ENCODE data around the gene MBOAT7. TPM values are rescaled to one million over a fixed set of nuclear protein-coding genes. Genes with fewer than 3 reads are reported as not detected.
"Not testable (repeated sequence)": the region's sequence is repeated elsewhere in the genome, so short reads cannot be mapped to it uniquely, and the experiment has no call there.

MBOAT7 gene
- total RNA-seq, 2 experiments from 2014 or later = 56.0 to 61.0 TPM

GRCh38 chr19:54218960-54219661 lies 29.7 kb upstream of the MBOAT7 start:
- peaks cover 10% of the 10 kb centered on the region for H3K4me1 Mint-ChIP-seq
- CTCF ChIA-PET = no interaction called here
- no peak overlapping the region for H3K4me3 Mint-ChIP-seq
- H3K27ac Mint-ChIP-seq = no peak overlapping the region
- peaks cover 3% of the 10 kb centered on the region for H3K27me3 Mint-ChIP-seq
- no peaks in the 10 kb centered on the region for H3K9me3 Mint-ChIP-seq
- POLR2A ChIA-PET = no interaction called here
- DNase-seq = no peak
- H3K36me3 Mint-ChIP-seq (ENCODE audit: low read depth) = no peaks in the 10 kb centered on the region

GRCh38 chr19:54218259-54218658 lies 28.9 kb upstream of the MBOAT7 start:
- no peaks in the 10 kb centered on the region for H3K27me3 Mint-ChIP-seq
- peaks cover 8% of the 10 kb centered on the region for H3K4me1 Mint-ChIP-seq
- ChIA-PET CTCF (no interaction called here), POLR2A (no interaction called here)
- H3K27ac Mint-ChIP-seq = no peak overlapping the region
- H3K4me3 Mint-ChIP-seq = no peak overlapping the region
- H3K36me3 Mint-ChIP-seq (ENCODE audit: low read depth) = no peaks in the 10 kb centered on the region
- no peaks in the 10 kb centered on the region for H3K9me3 Mint-ChIP-seq
- no peak for DNase-seq

GRCh38 chr19:54217517-54218247 lies 28.3 kb upstream of the MBOAT7 start:
- H3K27ac Mint-ChIP-seq; H3K36me3 Mint-ChIP-seq (ENCODE audit: low read depth); H3K9me3 Mint-ChIP-seq; CTCF ChIA-PET; H3K4me1 Mint-ChIP-seq; H3K4me3 Mint-ChIP-seq; DNase-seq; H3K27me3 Mint-ChIP-seq; POLR2A ChIA-PET: not testable (repeated sequence)

- no peak overlapping the region for H3K27ac Mint-ChIP-seq
- H3K27me3 Mint-ChIP-seq = no peaks in the 10 kb centered on the region
- no peaks in the 10 kb centered on the region for H3K36me3 Mint-ChIP-seq (ENCODE audit: low read depth)
- ChIA-PET CTCF (no interaction called here), POLR2A (no interaction called here)
- peaks cover 2% of the 10 kb centered on the region for H3K4me1 Mint-ChIP-seq
- H3K9me3 Mint-ChIP-seq = no peaks in the 10 kb centered on the region
- no peak for DNase-seq
- H3K4me3 Mint-ChIP-seq = no peak overlapping the region
These were observed 27.5 kb upstream of the MBOAT7 start for GRCh38 chr19:54216869-54217268.

- H3K4me3 Mint-ChIP-seq, DNase-seq, H3K27me3 Mint-ChIP-seq, CTCF ChIA-PET, POLR2A ChIA-PET, H3K9me3 Mint-ChIP-seq, H3K27ac Mint-ChIP-seq: not testable (repeated sequence)
- H3K4me1 Mint-ChIP-seq = peaks cover 20% of the 10 kb centered on the region
- H3K36me3 Mint-ChIP-seq (ENCODE audit: low read depth) = peaks cover 11% of the 10 kb centered on the region
These were observed 25.4 kb upstream of the MBOAT7 start for GRCh38 chr19:54214734-54215133.

- Mint-ChIP-seq H3K4me1 (peaks cover 25% of the 10 kb centered on the region), H3K36me3 (ENCODE audit: low read depth) (peaks cover 11% of the 10 kb centered on the region)
- H3K27ac Mint-ChIP-seq, H3K4me3 Mint-ChIP-seq, H3K9me3 Mint-ChIP-seq, DNase-seq, H3K27me3 Mint-ChIP-seq, POLR2A ChIA-PET, CTCF ChIA-PET: not testable (repeated sequence)
These were observed 24.8 kb upstream of the MBOAT7 start for GRCh38 chr19:54214217-54214616.

GRCh38 chr19:54211235-54211634 lies 21.9 kb upstream of the MBOAT7 start:
- Mint-ChIP-seq H3K27ac (peak overlapping the region; percentile 87), H3K36me3 (ENCODE audit: low read depth) (peaks cover 36% of the 10 kb centered on the region), H3K27me3 (no peaks in the 10 kb centered on the region), H3K4me3 (peak overlapping the region; percentile 5), H3K9me3 (no peaks in the 10 kb centered on the region), H3K4me1 (peaks cover 55% of the 10 kb centered on the region)
- POLR2A ChIA-PET = interaction anchor here (1.2 kb wide), 1 partner anchor 11 kb away, joined by 4 read pairs; no protein-coding TSS in a partner anchor
- no peak for DNase-seq
- CTCF ChIA-PET = interaction anchor here (1.0 to 1.6 kb wide), 3 partner anchors 8 to 21 kb away, joined by 3 to 5 read pairs (median 4); partner anchors contain the start of gene RPS9

- POLR2A ChIA-PET = no interaction called here
- DNase-seq = no peak
- Mint-ChIP-seq H3K4me1 (peaks cover 67% of the 10 kb centered on the region), H3K4me3 (peak overlapping the region; percentile 25), H3K36me3 (ENCODE audit: low read depth) (peaks cover 48% of the 10 kb centered on the region), H3K9me3 (no peaks in the 10 kb centered on the region), H3K27ac (peak overlapping the region; percentile 87), H3K27me3 (no peaks in the 10 kb centered on the region)
- CTCF ChIA-PET = interaction anchor here (0.8 to 1.6 kb wide), 2 partner anchors 9 to 56 kb away, joined by 3 to 5 read pairs; partner anchors contain the start of gene RPS9
These were observed 20.6 kb upstream of the MBOAT7 start for GRCh38 chr19:54209811-54210494.

GRCh38 chr19:54209058-54209810 lies 19.9 kb upstream of the MBOAT7 start:
- Mint-ChIP-seq H3K4me1 (peaks cover 75% of the 10 kb centered on the region), H3K27me3 (no peaks in the 10 kb centered on the region), H3K36me3 (ENCODE audit: low read depth) (peaks cover 56% of the 10 kb centered on the region), H3K4me3 (no peak overlapping the region), H3K9me3 (no peaks in the 10 kb centered on the region), H3K27ac (peak overlapping the region; percentile 87)
- CTCF ChIA-PET = no interaction called here
- POLR2A ChIA-PET = no interaction called here
- DNase-seq = no peak

GRCh38 chr19:54208784-54209057 lies 19.3 kb upstream of the MBOAT7 start:
- ChIA-PET CTCF (interaction anchor here (1.0 kb wide), 1 partner anchor 19 kb away, joined by 3 read pairs; the partner anchor contains the start of gene MBOAT7), POLR2A (interaction anchor here (0.6 kb wide), 1 partner anchor 1236 kb away, joined by 4 read pairs; no protein-coding TSS in a partner anchor)
- Mint-ChIP-seq H3K4me3 (no peak overlapping the region), H3K9me3 (no peaks in the 10 kb centered on the region), H3K27ac (no peak overlapping the region), H3K4me1 (peaks cover 78% of the 10 kb centered on the region), H3K27me3 (no peaks in the 10 kb centered on the region), H3K36me3 (ENCODE audit: low read depth) (peaks cover 59% of the 10 kb centered on the region)
- DNase-seq = no peak

GRCh38 chr19:54207983-54208783 lies 18.8 kb upstream of the MBOAT7 start:
- DNase-seq = peak; percentile 34

GRCh38 chr19:54207676-54207982 lies 18.2 kb upstream of the MBOAT7 start:
- POLR2A ChIA-PET = interaction anchor here (1.1 kb wide), 1 partner anchor 18 kb away, joined by 4 read pairs; the partner anchor contains the start of gene MBOAT7
- peak overlapping the region; percentile 2 for H3K4me3 Mint-ChIP-seq

More at GRCh38 chr19:54207983-54208783, 18.8 kb upstream of the MBOAT7 start:
- H3K9me3 Mint-ChIP-seq = no peaks in the 10 kb centered on the region
- ChIA-PET POLR2A (interaction anchor here (0.6 to 1.1 kb wide), 2 partner anchors 19 to 1236 kb away, joined by 4 read pairs; partner anchors contain the start of gene MBOAT7), CTCF (interaction anchor here (1.0 kb wide), 1 partner anchor 19 kb away, joined by 3 read pairs; the partner anchor contains the start of gene MBOAT7)
- H3K27me3 Mint-ChIP-seq = no peaks in the 10 kb centered on the region
- H3K4me1 Mint-ChIP-seq = peaks cover 83% of the 10 kb centered on the region
- H3K4me3 Mint-ChIP-seq = peak overlapping the region; percentile 2
- peaks cover 65% of the 10 kb centered on the region for H3K36me3 Mint-ChIP-seq (ENCODE audit: low read depth)
- peak overlapping the region; percentile 51 for H3K27ac Mint-ChIP-seq

More at GRCh38 chr19:54207676-54207982, 18.2 kb upstream of the MBOAT7 start:
- Mint-ChIP-seq H3K27ac (peak overlapping the region; percentile 51), H3K9me3 (no peaks in the 10 kb centered on the region), H3K4me1 (peaks cover 89% of the 10 kb centered on the region), H3K36me3 (ENCODE audit: low read depth) (peaks cover 70% of the 10 kb centered on the region), H3K27me3 (no peaks in the 10 kb centered on the region)
- CTCF ChIA-PET = interaction anchor here (1.0 kb wide), 1 partner anchor 18 kb away, joined by 3 read pairs; the partner anchor contains the start of gene MBOAT7
- DNase-seq = no peak
